ENCODE measurements around the gene C6orf120.

C6orf120 gene

GRCh38 chr6:169701954-169702839, at the start of gene C6orf120, which contains the start of gene WDR27:
C6orf120 (plus strand) TSS chr6:169702126; CDS start chr6:169702460, 334 bp downstream.
WDR27 (minus strand) TSS chr6:169702029; CDS start chr6:169689005, 13,024 bp downstream.
- H3K36me3 Mint-ChIP-seq: peaks cover 21 to 36% of the 10 kb centered on the region in 2 donors
- peak within 1 kb of the TSS; percentile 97 for H3K27ac Mint-ChIP-seq
- peaks cover 18 to 57% of the 10 kb centered on the region in 2 donors for H3K4me1 Mint-ChIP-seq
- ATAC-seq (replicated peaks) (peak; percentile 94 to 95), DNase-seq (peak; percentile 98)
- H3K4me3 Mint-ChIP-seq: peak within 1 kb of the TSS; percentile 94 to 95
- no peaks in the 10 kb centered on the region for H3K9me3 Mint-ChIP-seq
- no peaks in the 10 kb centered on the region for H3K27me3 Mint-ChIP-seq

- H3K27ac Mint-ChIP-seq: no peak overlapping the region
Observed at GRCh38 chr6:169652896-169653295, 49.0 kb upstream of the C6orf120 start.

GRCh38 chr6:169653691-169654090, 48.2 kb upstream of the C6orf120 start:
- peaks cover 10 to 24% of the 10 kb centered on the region in 2 donors for H3K4me1 Mint-ChIP-seq
- H3K27me3 Mint-ChIP-seq: no peaks in the 10 kb centered on the region
- H3K36me3 Mint-ChIP-seq: peaks cover 26 to 49% of the 10 kb centered on the region in 2 donors
- DNase-seq (no peak), ATAC-seq (replicated peaks) (no peak)
- peak overlapping the region in 1 of 2 donors; percentile 86 for H3K4me3 Mint-ChIP-seq
- H3K9me3 Mint-ChIP-seq: no peaks in the 10 kb centered on the region
- peak overlapping the region; percentile 20 for H3K27ac Mint-ChIP-seq

More at GRCh38 chr6:169652896-169653295, 49.0 kb upstream of the C6orf120 start:
- DNase-seq: no peak
- no peak overlapping the region for H3K4me3 Mint-ChIP-seq
- H3K27me3 Mint-ChIP-seq: no peaks in the 10 kb centered on the region
- ATAC-seq (replicated peaks): no peak
- H3K9me3 Mint-ChIP-seq: no peaks in the 10 kb centered on the region
- H3K4me1 Mint-ChIP-seq: peaks cover 10 to 24% of the 10 kb centered on the region in 2 donors
- H3K36me3 Mint-ChIP-seq: peaks cover 27 to 46% of the 10 kb centered on the region in 2 donors

GRCh38 chr6:169654598-169655391, 47.1 kb upstream of the C6orf120 start:
- Mint-ChIP-seq H3K27ac (peak overlapping the region; percentile 91), H3K9me3 (no peaks in the 10 kb centered on the region), H3K36me3 (peaks cover 37 to 60% of the 10 kb centered on the region in 2 donors), H3K4me1 (peaks cover 12 to 24% of the 10 kb centered on the region in 2 donors), H3K27me3 (no peaks in the 10 kb centered on the region), H3K4me3 (peak overlapping the region; percentile 86 to 91)
- DNase-seq: peak; percentile 24
- ATAC-seq (replicated peaks): peak; percentile 95

GRCh38 chr6:169656546-169657283, 45.2 kb upstream of the C6orf120 start:
- ATAC-seq (replicated peaks): no peak
- peak overlapping the region in 1 of 2 donors; percentile 11 for H3K4me3 Mint-ChIP-seq
- no peaks in the 10 kb centered on the region for H3K27me3 Mint-ChIP-seq
- H3K4me1 Mint-ChIP-seq: peaks cover 12 to 24% of the 10 kb centered on the region in 2 donors
- peaks cover 37 to 50% of the 10 kb centered on the region in 2 donors for H3K36me3 Mint-ChIP-seq
- H3K27ac Mint-ChIP-seq: no peak overlapping the region
- H3K9me3 Mint-ChIP-seq: no peaks in the 10 kb centered on the region
- DNase-seq: no peak

- DNase-seq (no peak), ATAC-seq (replicated peaks) (no peak)
- Mint-ChIP-seq H3K4me3 (no peak overlapping the region), H3K27me3 (no peaks in the 10 kb centered on the region), H3K27ac (no peak overlapping the region), H3K36me3 (peaks cover 34 to 54% of the 10 kb centered on the region in 2 donors), H3K4me1 (peaks cover 12 to 24% of the 10 kb centered on the region in 2 donors), H3K9me3 (no peaks in the 10 kb centered on the region)
Observed at GRCh38 chr6:169657284-169657610, 44.7 kb upstream of the C6orf120 start.

GRCh38 chr6:169659820-169660610, 41.9 kb upstream of the C6orf120 start:
- Mint-ChIP-seq H3K27ac (no peak overlapping the region), H3K4me1 (peaks cover 7 to 11% of the 10 kb centered on the region in 2 donors), H3K4me3 (no peak overlapping the region), H3K27me3 (no peaks in the 10 kb centered on the region), H3K9me3 (no peaks in the 10 kb centered on the region), H3K36me3 (peaks cover 47 to 68% of the 10 kb centered on the region in 2 donors)
- DNase-seq (no peak), ATAC-seq (replicated peaks) (no peak)

GRCh38 chr6:169660751-169661390, 41.1 kb upstream of the C6orf120 start:
- no peaks in the 10 kb centered on the region for H3K9me3 Mint-ChIP-seq
- H3K36me3 Mint-ChIP-seq: peaks cover 46 to 65% of the 10 kb centered on the region in 2 donors
- no peak overlapping the region for H3K27ac Mint-ChIP-seq
- peaks cover 4 to 5% of the 10 kb centered on the region in 2 donors for H3K4me1 Mint-ChIP-seq
- no peak overlapping the region for H3K4me3 Mint-ChIP-seq
- no peaks in the 10 kb centered on the region for H3K27me3 Mint-ChIP-seq
- no peak for DNase-seq
- ATAC-seq (replicated peaks): no peak

GRCh38 chr6:169661391-169661756, 40.6 kb upstream of the C6orf120 start:
- Mint-ChIP-seq H3K4me1 (peaks cover 0 to 2% of the 10 kb centered on the region in 2 donors), H3K36me3 (peaks cover 42 to 62% of the 10 kb centered on the region in 2 donors), H3K9me3 (no peaks in the 10 kb centered on the region), H3K27ac (no peak overlapping the region), H3K27me3 (no peaks in the 10 kb centered on the region), H3K4me3 (no peak overlapping the region)
- no peak for ATAC-seq (replicated peaks)
- no peak for DNase-seq

GRCh38 chr6:169663468-169663867, 38.5 kb upstream of the C6orf120 start:
- ATAC-seq (replicated peaks): no peak
- no peaks in the 10 kb centered on the region for H3K27me3 Mint-ChIP-seq
- peaks cover 0 to 2% of the 10 kb centered on the region in 2 donors for H3K4me1 Mint-ChIP-seq
- H3K4me3 Mint-ChIP-seq: no peak overlapping the region
- H3K9me3 Mint-ChIP-seq: no peaks in the 10 kb centered on the region
- no peak for DNase-seq
- H3K27ac Mint-ChIP-seq: peak overlapping the region; percentile 74
- peaks cover 50 to 66% of the 10 kb centered on the region in 2 donors for H3K36me3 Mint-ChIP-seq

GRCh38 chr6:169664227-169664626, 37.7 kb upstream of the C6orf120 start:
- H3K36me3 Mint-ChIP-seq: peaks cover 47 to 63% of the 10 kb centered on the region in 2 donors
- H3K9me3 Mint-ChIP-seq: no peaks in the 10 kb centered on the region
- ATAC-seq (replicated peaks) (no peak), DNase-seq (no peak)
- no peak overlapping the region for H3K4me3 Mint-ChIP-seq
- peaks cover 0 to 2% of the 10 kb centered on the region in 2 donors for H3K4me1 Mint-ChIP-seq
- no peaks in the 10 kb centered on the region for H3K27me3 Mint-ChIP-seq
- no peak overlapping the region for H3K27ac Mint-ChIP-seq

GRCh38 chr6:169665289-169665688, 36.6 kb upstream of the C6orf120 start:
- ATAC-seq (replicated peaks) (no peak), DNase-seq (no peak)
- H3K4me3 Mint-ChIP-seq: no peak overlapping the region
- H3K36me3 Mint-ChIP-seq: peaks cover 44 to 56% of the 10 kb centered on the region in 2 donors
- no peaks in the 10 kb centered on the region for H3K27me3 Mint-ChIP-seq
- H3K9me3 Mint-ChIP-seq: no peaks in the 10 kb centered on the region
- H3K4me1 Mint-ChIP-seq: peaks cover 0 to 1% of the 10 kb centered on the region in 2 donors
- H3K27ac Mint-ChIP-seq: no peak overlapping the region

- Mint-ChIP-seq H3K4me1 (peaks cover 0 to 2% of the 10 kb centered on the region in 2 donors), H3K9me3 (no peaks in the 10 kb centered on the region), H3K36me3 (peaks cover 44 to 63% of the 10 kb centered on the region in 2 donors), H3K27me3 (no peaks in the 10 kb centered on the region), H3K4me3 (no peak overlapping the region), H3K27ac (no peak overlapping the region)
- DNase-seq (no peak), ATAC-seq (replicated peaks) (no peak)
Observed at GRCh38 chr6:169666441-169666840, 35.5 kb upstream of the C6orf120 start.
